ENCODE measurements around the gene CSMD2. TPM values are rescaled to one million over a fixed set of nuclear protein-coding genes. Genes with fewer than 3 reads are reported as not detected.

Gene CSMD2
- polyA plus RNA-seq, 1 of the 3 experiments (the other 2 are of a cell fraction) = not detected

GRCh38 chr1:33819913-33820311, 345.1 kb downstream of the CSMD2 start:
- Histone ChIP-seq H3K9me2 (no peaks in the 10 kb centered on the region), H3K4me1 (ENCODE audit: control insufficient read depth in 1 of 2, insufficient read depth in 2 of 2, low read depth in 1 of 2, low read length in 1 of 2) (peaks cover 0 to 20% of the 10 kb centered on the region in 2 experiments; a peak in 1 of 4 replicates), H3K9me3 (no peaks in the 10 kb centered on the region), H2AFZ (ENCODE audit: low read depth) (no peak overlapping the region), H3K27ac (ENCODE audit: low read depth in 2 of 2, low read length in 1 of 2) (no peak overlapping the region), H3K4me3 (ENCODE audit: low read depth in 2 of 2, low read length in 1 of 2) (no peak overlapping the region), H3K36me3 (replicated peaks in 1 of 2; ENCODE audit: control insufficient read depth in 1 of 2, insufficient read depth in 2 of 2, low read length in 1 of 2) (no peaks in the 10 kb centered on the region), H3K79me2 (ENCODE audit: insufficient read depth) (no peaks in the 10 kb centered on the region), H3K4me2 (no peak overlapping the region), H3K9ac (no peak overlapping the region), H3K27me3 (ENCODE audit: insufficient read depth) (no peaks in the 10 kb centered on the region), H3F3A (replicated peaks; ENCODE audit: insufficient read depth) (no peaks in the 10 kb centered on the region), H4K20me1 (ENCODE audit: insufficient read depth) (no peaks in the 10 kb centered on the region)
- POLR2A ChIA-PET = interaction anchor here (0.7 to 1.5 kb wide), 8 partner anchors 19 to 343 kb away, joined by 3 to 6 read pairs (median 3); no protein-coding TSS in a partner anchor
- CTCF ChIA-PET = interaction anchor here (1.1 to 1.8 kb wide), 8 partner anchors 12 to 343 kb away, joined by 3 to 9 read pairs (median 4); no protein-coding TSS in a partner anchor
- DNase-seq = peak; percentile 82
- WGBS (ENCODE audit: low lambda C conversion rate) = 18% methylated on average over 7 of the region's 7 CpGs
- TF ChIP-seq, protein P1, sequence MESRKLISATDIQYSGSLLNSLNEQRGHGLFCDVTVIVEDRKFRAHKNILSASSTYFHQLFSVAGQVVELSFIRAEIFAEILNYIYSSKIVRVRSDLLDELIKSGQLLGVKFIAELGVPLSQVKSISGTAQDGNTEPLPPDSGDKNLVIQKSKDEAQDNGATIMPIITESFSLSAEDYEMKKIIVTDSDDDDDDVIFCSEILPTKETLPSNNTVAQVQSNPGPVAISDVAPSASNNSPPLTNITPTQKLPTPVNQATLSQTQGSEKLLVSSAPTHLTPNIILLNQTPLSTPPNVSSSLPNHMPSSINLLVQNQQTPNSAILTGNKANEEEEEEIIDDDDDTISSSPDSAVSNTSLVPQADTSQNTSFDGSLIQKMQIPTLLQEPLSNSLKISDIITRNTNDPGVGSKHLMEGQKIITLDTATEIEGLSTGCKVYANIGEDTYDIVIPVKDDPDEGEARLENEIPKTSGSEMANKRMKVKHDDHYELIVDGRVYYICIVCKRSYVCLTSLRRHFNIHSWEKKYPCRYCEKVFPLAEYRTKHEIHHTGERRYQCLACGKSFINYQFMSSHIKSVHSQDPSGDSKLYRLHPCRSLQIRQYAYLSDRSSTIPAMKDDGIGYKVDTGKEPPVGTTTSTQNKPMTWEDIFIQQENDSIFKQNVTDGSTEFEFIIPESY (IDR thresholded peaks at IDR 0.05; ENCODE audit: borderline replicate concordance, low read depth) = no peak
- no peak for TF ChIP-seq SIN3A (IDR thresholded peaks at IDR 0.05; ENCODE audit: borderline replicate concordance, low read depth, low read length)
- TF ChIP-seq MEF2A (IDR thresholded peaks at IDR 0.05; ENCODE audit: borderline replicate concordance, low read depth) = no peak
- no peak for TF ChIP-seq FOSL2 (IDR thresholded peaks at IDR 0.05; ENCODE audit: borderline replicate concordance, low read depth)
- TF ChIP-seq YY1 (IDR thresholded peaks at IDR 0.05; ENCODE audit: low read depth) = no peak
- TF ChIP-seq TAF1 (IDR thresholded peaks at IDR 0.05; ENCODE audit: borderline replicate concordance, low read depth, low read length) = no peak
- peak; percentile 82 for TF ChIP-seq CHD2 (IDR thresholded peaks at IDR 0.05; ENCODE audit: low read length, partially characterized antibody)
- peak; percentile 90 for TF ChIP-seq FOXJ3 (CRISPR knock-in tag; IDR thresholded peaks at IDR 0.05)
- peak; percentile 45 for TF ChIP-seq TCF12 (IDR thresholded peaks at IDR 0.05)
- no peak for TF ChIP-seq NFIC (IDR thresholded peaks at IDR 0.05; ENCODE audit: borderline replicate concordance)
- TF ChIP-seq RFX5 (IDR thresholded peaks at IDR 0.05; ENCODE audit: low read length) = no peak
- TF ChIP-seq, protein P2, sequence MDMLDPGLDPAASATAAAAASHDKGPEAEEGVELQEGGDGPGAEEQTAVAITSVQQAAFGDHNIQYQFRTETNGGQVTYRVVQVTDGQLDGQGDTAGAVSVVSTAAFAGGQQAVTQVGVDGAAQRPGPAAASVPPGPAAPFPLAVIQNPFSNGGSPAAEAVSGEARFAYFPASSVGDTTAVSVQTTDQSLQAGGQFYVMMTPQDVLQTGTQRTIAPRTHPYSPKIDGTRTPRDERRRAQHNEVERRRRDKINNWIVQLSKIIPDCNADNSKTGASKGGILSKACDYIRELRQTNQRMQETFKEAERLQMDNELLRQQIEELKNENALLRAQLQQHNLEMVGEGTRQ (IDR thresholded peaks at IDR 0.05; ENCODE audit: borderline replicate concordance, low read depth, low read length) = no peak
- TF ChIP-seq RAD21 (IDR thresholded peaks at IDR 0.05; ENCODE audit: low read length) = peak; percentile 27
- TF ChIP-seq, protein P3, sequence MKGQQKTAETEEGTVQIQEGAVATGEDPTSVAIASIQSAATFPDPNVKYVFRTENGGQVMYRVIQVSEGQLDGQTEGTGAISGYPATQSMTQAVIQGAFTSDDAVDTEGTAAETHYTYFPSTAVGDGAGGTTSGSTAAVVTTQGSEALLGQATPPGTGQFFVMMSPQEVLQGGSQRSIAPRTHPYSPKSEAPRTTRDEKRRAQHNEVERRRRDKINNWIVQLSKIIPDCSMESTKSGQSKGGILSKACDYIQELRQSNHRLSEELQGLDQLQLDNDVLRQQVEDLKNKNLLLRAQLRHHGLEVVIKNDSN (IDR thresholded peaks at IDR 0.05; ENCODE audit: borderline replicate concordance, low read depth) = no peak
- TF ChIP-seq SMC3 (IDR thresholded peaks at IDR 0.05; ENCODE audit: low read depth, low read length) = no peak
- peak; percentile 99 for TF ChIP-seq GATA2 (CRISPR knock-in tag; IDR thresholded peaks at IDR 0.05)
- TF ChIP-seq ELF1 (IDR thresholded peaks at IDR 0.05) = no peak
- no peak for TF ChIP-seq REST (IDR thresholded peaks at IDR 0.05; ENCODE audit: low read depth, low read length)
- no peak for TF ChIP-seq RXRA (IDR thresholded peaks at IDR 0.05; ENCODE audit: borderline replicate concordance, low read depth)
- no peak for TF ChIP-seq TEAD4 (IDR thresholded peaks at IDR 0.05; ENCODE audit: borderline replicate concordance, insufficient read depth)
- TF ChIP-seq NRF1 (IDR thresholded peaks at IDR 0.05; ENCODE audit: low read depth, low read length) = no peak
- no peak for TF ChIP-seq IRF3 (IDR thresholded peaks at IDR 0.05; ENCODE audit: low read depth, low read length)
- no peak for TF ChIP-seq MXI1 (IDR thresholded peaks at IDR 0.05; ENCODE audit: low read depth, low read length)
- TF ChIP-seq GABPA (IDR thresholded peaks at IDR 0.05; ENCODE audit: low read depth) = no peak
- no peak for TF ChIP-seq CTCF (IDR thresholded peaks at IDR 0.05)
